SW480 (cell line): ENCODE measurements around the gene RPGRIP1.
"Not testable (repeated sequence)": the region's sequence is repeated elsewhere in the genome, so short reads cannot be mapped to it uniquely, and the experiment has no call there.

Source experiments
- DNase-seq: peaks from one replicate; pipeline ENCODE4 v3.0.0-alpha.2; 2016; ENCODE audit warnings: low spot score

The RPGRIP1 gene

GRCh38 chr14:21279783-21280182, at the start of gene RPGRIP1:
Gene RPGRIP1, plus strand, starts transcription at chr14:21280083. Its CDS starts 7,894 bp downstream, at chr14:21287977.
- DNase-seq, result no peak

GRCh38 chr14:21231020-21231652, 48.7 kb upstream of the RPGRIP1 start:
- no peak for DNase-seq

- no peak for DNase-seq
Measured at GRCh38 chr14:21233457-21234076, 46.3 kb upstream of the RPGRIP1 start.

- DNase-seq, result no peak
Measured at GRCh38 chr14:21234112-21234511, 45.8 kb upstream of the RPGRIP1 start.

GRCh38 chr14:21236948-21237797, 42.7 kb upstream of the RPGRIP1 start:
- DNase-seq, result no peak

- no peak for DNase-seq
Measured at GRCh38 chr14:21238823-21239518, 40.9 kb upstream of the RPGRIP1 start.

GRCh38 chr14:21240417-21240816, 39.5 kb upstream of the RPGRIP1 start:
- no peak for DNase-seq

- no peak for DNase-seq
Measured at GRCh38 chr14:21241218-21241819, 38.6 kb upstream of the RPGRIP1 start.

- DNase-seq, result no peak
Measured at GRCh38 chr14:21244544-21244943, 35.3 kb upstream of the RPGRIP1 start.

GRCh38 chr14:21245813-21246212, 34.1 kb upstream of the RPGRIP1 start:
- DNase-seq, result no peak

GRCh38 chr14:21248338-21248737, 31.5 kb upstream of the RPGRIP1 start:
- no peak for DNase-seq

- no peak for DNase-seq
Measured at GRCh38 chr14:21248739-21249411, 31.0 kb upstream of the RPGRIP1 start.

- DNase-seq, result no peak
Measured at GRCh38 chr14:21251215-21251614, 28.7 kb upstream of the RPGRIP1 start.

GRCh38 chr14:21252149-21252548, 27.7 kb upstream of the RPGRIP1 start:
- DNase-seq, result no peak

- no peak for DNase-seq
Measured at GRCh38 chr14:21255385-21256101, 24.3 kb upstream of the RPGRIP1 start.

- not testable (repeated sequence) for DNase-seq
Measured at GRCh38 chr14:21256102-21256447, 23.8 kb upstream of the RPGRIP1 start.

GRCh38 chr14:21256539-21257393, 23.1 kb upstream of the RPGRIP1 start:
- no peak for DNase-seq

- no peak for DNase-seq
Measured at GRCh38 chr14:21257394-21257909, 22.4 kb upstream of the RPGRIP1 start.

- DNase-seq, result no peak
Measured at GRCh38 chr14:21258005-21258888, 21.6 kb upstream of the RPGRIP1 start.
